Activated CD4-positive, alpha-beta T cell treated with anti-CD3 and anti-CD28 coated beads, Interleukin-10, Interleukin-2, amounts not matched to agents 100 ng/mL and 50 ng/mL, durations not matched to agents 16 hours and 8 hours (primary cell): ENCODE measurements around the gene KRT72.
"Not testable (repeated sequence)": the region's sequence is repeated elsewhere in the genome, so short reads cannot be mapped to it uniquely, and the experiment has no call there.

Experiments used
- DNase-seq: peaks from one replicate; pipeline ENCODE4 v3.0.0-alpha.2; 2020

Gene KRT72

GRCh38 chr12:52606096-52606495 is 4.8 kb upstream of the KRT72 start:
- no peak for DNase-seq

GRCh38 chr12:52605542-52605941 is 4.3 kb upstream of the KRT72 start:
- no peak for DNase-seq

DNA sequence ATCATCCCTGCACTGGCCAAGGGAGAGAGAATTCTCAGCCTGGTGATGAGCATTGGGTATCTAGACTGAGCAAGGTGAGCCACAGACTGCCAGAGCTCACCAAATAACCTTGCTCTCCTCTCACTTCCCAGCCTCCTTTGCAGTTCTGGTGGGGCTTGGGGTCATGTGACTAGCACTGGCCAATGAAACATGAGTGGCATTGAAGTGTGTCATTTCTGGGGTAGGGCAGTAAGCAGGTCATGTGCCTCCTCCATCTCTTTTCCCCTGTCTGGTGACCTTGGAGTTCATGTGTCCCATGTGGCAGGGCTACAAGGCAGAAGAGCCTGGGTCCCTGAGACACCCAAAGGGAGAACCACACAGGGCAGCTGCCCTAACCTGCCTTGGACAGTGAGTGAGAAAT is 3.6 kb upstream of the KRT72 start:
- DNase-seq = no peak

DNA sequence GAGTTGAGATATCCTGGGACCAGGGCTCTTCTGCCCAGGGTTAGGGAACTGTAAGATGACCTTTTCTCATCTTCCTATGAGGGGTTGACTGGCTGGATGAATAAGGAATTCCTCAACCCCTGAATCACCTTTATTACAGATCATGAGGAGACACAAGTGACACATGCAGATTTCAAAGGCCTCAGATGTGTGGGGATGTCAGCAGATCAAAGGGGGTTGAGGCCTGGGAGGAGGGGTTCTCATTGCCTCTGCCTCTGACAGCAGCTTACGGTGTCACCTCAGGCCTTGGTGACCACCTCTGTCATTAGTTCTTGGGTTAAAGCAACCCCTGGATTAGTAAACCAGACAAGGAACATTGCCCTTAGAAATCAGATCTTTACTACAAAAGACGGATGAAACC is 2.1 kb upstream of the KRT72 start:
- no peak for DNase-seq

- DNase-seq = no peak
These were observed 1.3 kb upstream of the KRT72 start for GRCh38 chr12:52602552-52602951.

DNA sequence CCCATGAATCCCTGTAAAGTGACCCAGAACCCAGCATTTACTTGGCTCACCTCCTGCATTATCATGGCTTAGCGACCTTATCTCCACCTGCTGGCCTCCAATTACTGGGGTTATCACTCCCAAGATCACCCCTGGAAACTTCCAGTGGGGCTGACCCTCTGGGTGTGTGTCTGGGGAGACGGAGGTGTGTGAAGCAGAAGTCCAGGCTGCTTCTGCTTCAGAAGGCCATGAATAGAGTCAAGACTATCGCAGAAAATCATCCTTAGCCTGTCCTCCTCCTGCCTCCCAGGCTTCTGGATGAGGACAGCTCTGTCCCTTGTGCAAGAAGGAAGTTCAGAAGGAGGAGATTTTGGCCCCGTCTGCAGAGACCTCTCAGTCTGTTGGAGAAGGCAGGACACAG is 408 bp upstream of the KRT72 start:
- no peak for DNase-seq

GRCh38 chr12:52600475-52600874 is 788 bp downstream of the KRT72 start:
- no peak for DNase-seq

GRCh38 chr12:52600071-52600470 is 1.2 kb downstream of the KRT72 start:
- DNase-seq = no peak

GRCh38 chr12:52598966-52599365 is 2.3 kb downstream of the KRT72 start:
- DNase-seq = no peak

- DNase-seq = not testable (repeated sequence)
These were observed 7.0 kb downstream of the KRT72 start for GRCh38 chr12:52594237-52594636.

GRCh38 chr12:52591521-52591920 is 9.7 kb downstream of the KRT72 start:
- DNase-seq = no peak

DNA sequence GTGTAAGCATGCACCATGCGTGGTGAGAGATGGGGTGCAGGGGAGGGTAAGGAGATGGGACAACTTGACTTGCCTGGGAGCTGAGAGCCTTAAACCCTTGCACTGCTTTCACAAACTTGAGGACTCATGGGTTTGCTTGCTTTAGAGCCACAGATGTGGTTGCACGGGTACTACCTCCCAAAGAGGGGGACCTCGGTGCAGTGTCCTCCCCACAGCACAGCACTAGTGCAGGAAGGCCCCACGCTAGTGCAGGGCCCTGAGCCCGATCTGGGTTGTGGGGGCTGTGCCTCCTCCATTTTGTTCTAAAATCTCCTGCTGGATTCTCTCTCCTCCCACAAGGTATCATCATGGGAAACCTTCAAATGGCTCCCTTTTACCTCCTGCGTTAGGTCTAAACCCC is 11.2 kb downstream of the KRT72 start:
- no peak for DNase-seq

- DNase-seq = no peak
These were observed 13.7 kb downstream of the KRT72 start for GRCh38 chr12:52587563-52587962.

DNA sequence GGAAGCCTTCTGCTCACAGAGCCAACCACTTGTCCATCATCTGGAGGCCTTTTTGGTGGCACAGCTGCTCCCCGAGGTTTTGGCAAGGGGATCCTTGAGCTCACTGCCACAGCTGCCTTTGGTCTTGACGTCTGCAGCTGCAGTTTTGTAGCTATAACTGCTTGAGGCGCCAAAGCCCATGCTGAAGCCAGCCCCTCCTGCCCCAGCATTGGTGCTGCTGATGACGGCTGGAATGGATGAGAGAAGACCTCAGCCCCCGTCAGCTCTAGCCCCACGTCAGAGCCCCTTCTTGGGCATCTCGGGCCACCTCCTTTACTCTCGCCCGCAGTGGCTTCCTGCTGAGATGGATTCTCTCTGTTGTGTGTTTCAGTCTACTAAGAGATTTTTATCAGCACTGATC is 15.3 kb downstream of the KRT72 start:
- DNase-seq = no peak

DNA sequence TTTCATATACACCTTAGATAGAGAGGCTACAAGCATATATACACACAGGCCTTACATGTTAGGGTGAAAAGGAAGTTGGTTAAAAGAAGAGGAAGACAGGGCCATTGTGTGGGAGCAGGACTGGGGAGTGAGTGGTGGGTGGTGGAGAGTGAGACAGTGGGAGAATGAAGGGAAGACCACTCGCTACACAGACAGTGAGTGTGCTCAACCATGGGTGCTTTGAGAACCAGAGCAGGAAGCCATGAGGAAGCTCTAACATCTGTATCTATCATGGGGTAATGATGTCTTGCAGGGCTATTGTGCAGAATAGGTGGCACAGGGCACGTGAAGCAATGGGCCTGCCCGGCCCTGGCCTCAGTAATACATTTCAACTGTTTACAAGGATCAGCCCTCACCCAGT is 16.2 kb downstream of the KRT72 start:
- DNase-seq = no peak

DNA sequence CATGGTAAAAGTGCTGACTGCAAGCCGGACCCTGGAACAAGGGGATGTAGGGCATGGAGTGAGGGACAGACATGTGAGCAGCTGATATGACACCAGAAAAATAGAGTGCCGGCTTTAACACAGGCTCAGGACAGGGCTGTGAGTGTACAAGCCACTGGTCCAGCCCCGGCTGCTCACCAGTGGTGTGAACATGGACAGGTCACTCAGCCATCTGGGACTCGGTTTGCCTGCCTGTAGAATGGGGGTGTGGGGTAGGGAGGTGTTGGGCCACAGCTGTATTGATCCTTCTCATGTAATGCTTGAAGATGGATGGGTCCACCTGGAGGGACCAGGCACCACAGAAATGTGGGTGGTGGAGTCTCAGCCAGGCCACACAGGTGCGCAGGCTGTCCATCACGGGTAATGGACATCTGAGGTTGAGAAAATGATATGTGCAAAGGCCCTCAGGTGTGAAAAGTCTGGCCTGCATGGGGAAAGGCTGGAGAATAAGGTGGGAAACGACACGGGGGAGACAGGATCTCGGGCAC is 17.0 kb downstream of the KRT72 start:
- no peak for DNase-seq

GRCh38 chr12:52582971-52583456 is 18.2 kb downstream of the KRT72 start:
- DNase-seq = peak; percentile 54

DNA sequence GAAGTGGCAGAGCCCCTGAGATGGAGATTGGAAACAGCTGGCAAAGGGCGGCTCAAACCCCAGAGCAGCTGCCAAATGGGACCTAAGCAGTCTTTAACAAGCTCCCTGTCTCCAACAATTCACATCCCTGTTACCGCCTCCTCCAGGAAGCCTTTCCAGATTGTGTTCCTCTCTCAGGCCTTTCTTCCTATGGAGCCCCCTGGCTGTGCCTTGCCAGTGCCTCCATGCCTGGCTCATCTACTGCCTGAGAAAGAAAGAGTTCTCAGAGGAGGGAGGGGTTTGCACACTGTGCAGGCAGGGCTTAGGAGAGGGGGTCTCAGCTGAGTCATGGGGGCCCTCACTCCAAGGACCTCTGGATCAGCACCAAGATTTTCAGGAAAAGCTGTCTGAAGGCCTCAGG is 18.8 kb downstream of the KRT72 start:
- no peak for DNase-seq

DNA sequence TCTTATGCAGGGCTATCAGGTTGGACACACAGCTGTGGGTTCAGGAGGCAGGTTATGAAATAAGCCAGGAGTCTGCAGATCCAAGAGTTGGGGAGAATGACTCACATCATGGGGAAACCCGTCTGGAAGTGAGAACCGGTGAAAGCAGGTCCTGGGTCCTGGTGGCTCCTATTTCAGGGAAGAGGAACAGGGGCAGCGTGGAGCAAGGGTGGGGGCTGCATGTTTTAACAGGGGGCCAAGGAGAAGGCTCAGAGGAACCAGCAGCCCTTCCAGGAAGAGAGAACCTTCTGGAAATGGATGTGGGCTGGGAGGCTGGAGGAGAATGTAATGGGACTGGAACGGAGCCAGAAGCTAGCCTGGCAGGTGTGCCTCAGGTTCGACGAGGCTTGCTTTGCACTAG is 19.8 kb downstream of the KRT72 start:
- no peak for DNase-seq

- DNase-seq = no peak
These were observed 20.2 kb downstream of the KRT72 start for GRCh38 chr12:52581066-52581465.

DNA sequence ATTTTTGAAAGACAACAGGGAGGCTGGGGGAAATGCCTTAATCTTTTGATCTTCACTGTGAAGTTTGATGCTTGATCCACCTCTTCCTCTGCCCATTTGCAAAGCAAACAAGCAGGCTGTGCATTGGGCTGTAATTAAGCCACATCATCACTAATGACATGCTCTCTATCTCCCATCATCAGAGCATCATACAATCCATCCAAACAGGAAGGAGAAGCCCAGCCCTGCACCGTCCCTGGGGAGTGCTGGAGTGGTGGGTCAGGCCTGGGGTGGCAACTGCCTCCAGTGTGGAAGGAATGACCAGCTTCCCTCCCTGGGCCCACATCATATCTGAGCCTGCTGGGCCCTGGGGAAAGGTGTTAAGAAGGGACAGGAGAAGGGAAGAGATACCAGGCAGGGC is 20.8 kb downstream of the KRT72 start:
- DNase-seq = no peak

- DNase-seq = no peak
These were observed 21.5 kb downstream of the KRT72 start for GRCh38 chr12:52579468-52580465.

- DNase-seq = no peak
These were observed 22.8 kb downstream of the KRT72 start for GRCh38 chr12:52578469-52578868.

GRCh38 chr12:52577316-52577715 is 23.9 kb downstream of the KRT72 start:
- no peak for DNase-seq
